GM18867 (cell line): ENCODE data around the gene ARFGAP3.
"Not testable (repeated sequence)": the region's sequence is repeated elsewhere in the genome, so short reads cannot be mapped to it uniquely, and the experiment has no call there.

ENCODE experiments used
- ATAC-seq: cut with Tn5 transposase; IDR thresholded peaks from one replicate; pipeline ENCODE4 v1.9.1; 2021; ENCODE audit warnings: mild to moderate bottlenecking, moderate library complexity; ENCODE audit not compliant: unreplicated experiment

Gene ARFGAP3

GRCh38 chr22:42799061-42799460, 58.0 kb downstream of the ARFGAP3 start:
- ATAC-seq = no peak

- ATAC-seq = no peak
Observed at GRCh38 chr22:42797011-42797410, 60.1 kb downstream of the ARFGAP3 start.

GRCh38 chr22:42796081-42796480, 61.0 kb downstream of the ARFGAP3 start:
- no peak for ATAC-seq

GRCh38 chr22:42794551-42795510, 62.2 kb downstream of the ARFGAP3 start:
- ATAC-seq = no peak

GRCh38 chr22:42793848-42794405, 63.1 kb downstream of the ARFGAP3 start:
- ATAC-seq = no peak

GRCh38 chr22:42792909-42793847, 63.9 kb downstream of the ARFGAP3 start:
- ATAC-seq = no peak

- ATAC-seq = no peak
Observed at GRCh38 chr22:42792453-42792908, 64.6 kb downstream of the ARFGAP3 start.

GRCh38 chr22:42791721-42792452, 65.2 kb downstream of the ARFGAP3 start:
- no peak for ATAC-seq

GRCh38 chr22:42788466-42788865, 68.6 kb downstream of the ARFGAP3 start:
- no peak for ATAC-seq

GRCh38 chr22:42788021-42788420, 69.1 kb downstream of the ARFGAP3 start:
- ATAC-seq = no peak

- no peak for ATAC-seq
Observed at GRCh38 chr22:42787357-42787736, 69.7 kb downstream of the ARFGAP3 start.

GRCh38 chr22:42786606-42787356, 70.3 kb downstream of the ARFGAP3 start:
- ATAC-seq = no peak

- no peak for ATAC-seq
Observed at GRCh38 chr22:42785706-42786499, 71.2 kb downstream of the ARFGAP3 start.

- not testable (repeated sequence) for ATAC-seq
Observed at GRCh38 chr22:42782306-42782705, 74.8 kb downstream of the ARFGAP3 start.

- no peak for ATAC-seq
Observed at GRCh38 chr22:42780070-42780540, 77.0 kb downstream of the ARFGAP3 start.

GRCh38 chr22:42777126-42777525, 79.9 kb downstream of the ARFGAP3 start:
- ATAC-seq = no peak

- no peak for ATAC-seq
Observed at GRCh38 chr22:42773167-42773566, 83.9 kb downstream of the ARFGAP3 start.

- no peak for ATAC-seq
Observed at GRCh38 chr22:42772647-42773046, 84.4 kb downstream of the ARFGAP3 start.
